GM21367 (cell line): ENCODE data around the gene SEC14L6.

Experiments used
- ATAC-seq: cut with Tn5 transposase; IDR thresholded peaks from one replicate; pipeline ENCODE4 v1.9.1; 2021; ENCODE audit not compliant: unreplicated experiment

SEC14L6 gene

DNA sequence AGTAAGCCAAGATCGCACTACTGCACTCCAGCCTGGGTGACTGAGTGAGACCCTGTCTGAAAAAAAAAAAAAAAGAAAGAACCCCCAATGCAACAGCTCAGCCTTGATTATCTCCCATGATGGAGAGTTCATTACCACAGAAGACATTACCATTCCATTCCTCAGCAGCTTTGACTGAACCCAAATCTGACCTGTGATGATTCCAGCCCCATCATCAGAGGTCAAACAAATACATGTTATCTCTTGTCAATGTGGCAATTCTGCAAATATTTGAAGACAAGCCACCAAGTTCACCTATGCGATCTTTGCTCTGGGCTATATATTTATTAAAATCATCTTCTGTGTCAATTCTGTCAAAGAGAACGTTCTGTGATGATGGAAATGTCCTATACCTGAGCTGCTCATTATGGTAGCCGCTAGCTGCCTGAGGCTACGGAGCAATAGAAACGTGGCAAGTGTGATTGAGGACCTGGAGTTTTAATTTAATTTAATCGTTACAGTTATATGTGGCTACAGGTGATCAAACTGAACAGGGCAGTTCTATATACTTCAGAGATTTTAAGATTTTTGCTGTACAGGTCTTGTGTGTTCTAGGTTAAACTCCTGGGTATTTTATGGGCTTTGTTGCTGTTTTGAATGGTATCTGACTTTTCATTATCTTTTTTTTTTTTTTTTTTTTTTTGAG, 48.9 kb downstream of the SEC14L6 start:
- ATAC-seq = no peak

DNA sequence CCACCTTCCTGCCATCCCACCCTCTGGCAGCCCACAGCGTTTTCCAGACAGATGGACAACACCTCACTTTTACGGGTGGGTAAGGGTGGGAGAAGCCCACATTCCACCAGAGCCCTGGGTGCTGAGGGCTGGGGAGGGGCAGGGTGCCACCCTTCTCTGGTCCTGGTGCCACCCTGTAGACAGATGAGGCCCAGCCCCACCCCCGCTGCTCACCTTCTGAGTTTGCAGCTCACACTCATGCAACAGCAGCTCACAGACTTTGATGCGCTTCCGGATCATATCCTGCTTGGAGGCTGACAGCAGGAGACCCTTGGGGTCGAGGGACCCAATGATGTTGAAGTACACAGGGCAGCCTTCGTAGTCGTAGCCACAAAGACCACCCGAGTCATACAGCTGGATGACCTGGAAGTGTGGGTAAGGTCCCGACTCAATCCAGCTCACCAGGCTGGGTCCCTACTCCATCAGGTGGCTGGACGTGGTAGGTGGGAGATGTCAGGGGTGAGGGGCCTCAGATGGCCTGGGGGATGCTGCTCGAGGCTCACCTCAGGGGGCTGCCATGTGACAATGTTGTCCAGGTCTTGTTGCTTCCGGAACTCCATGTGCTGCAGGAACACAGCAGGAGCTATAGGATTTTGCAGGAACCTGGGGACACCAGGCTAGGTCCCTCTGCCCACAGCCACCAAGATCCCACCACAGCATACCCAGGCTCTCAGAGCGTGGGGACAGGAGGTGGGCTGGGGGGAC, 51.3 kb downstream of the SEC14L6 start:
- ATAC-seq = no peak

DNA sequence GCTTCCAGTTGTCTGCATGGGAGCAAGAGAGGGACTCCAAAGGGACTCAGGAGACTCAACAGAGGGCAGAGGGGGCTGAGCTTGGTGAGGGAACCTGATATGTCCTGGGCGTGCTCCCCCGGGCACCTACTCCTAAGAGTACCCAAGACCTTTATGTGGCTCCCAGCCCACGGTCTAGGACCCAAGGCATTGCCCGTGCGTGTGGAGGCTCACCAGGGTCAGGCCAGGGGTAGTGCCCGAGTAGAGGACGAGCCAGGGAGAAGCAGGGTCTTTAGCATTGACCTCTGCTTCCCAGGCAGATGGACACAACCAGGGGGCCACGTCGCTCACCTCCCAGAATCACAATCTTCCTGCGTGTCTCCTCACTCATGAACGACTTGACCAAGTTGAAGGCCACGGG, 54.4 kb downstream of the SEC14L6 start:
- no peak for ATAC-seq

DNA sequence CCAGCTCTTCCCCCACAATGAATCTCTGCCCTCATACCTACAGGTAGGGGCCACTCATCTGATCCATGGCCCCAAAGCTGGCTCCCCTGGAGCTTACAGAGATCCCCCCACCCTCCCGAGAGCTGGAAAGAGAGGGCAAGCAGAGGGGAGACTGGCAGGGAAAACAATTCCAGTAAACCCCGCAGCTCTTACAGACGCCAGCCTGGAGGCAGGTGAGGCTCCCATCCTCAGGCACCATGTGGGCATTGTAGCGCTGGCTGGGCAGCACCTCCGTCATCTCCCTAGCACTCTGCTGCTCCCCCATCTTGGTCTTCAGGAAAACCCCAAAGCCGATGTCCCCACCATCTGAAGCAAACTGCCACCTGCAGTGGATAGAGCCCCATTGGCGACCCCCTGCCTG, 55.2 kb downstream of the SEC14L6 start:
- ATAC-seq = no peak

DNA sequence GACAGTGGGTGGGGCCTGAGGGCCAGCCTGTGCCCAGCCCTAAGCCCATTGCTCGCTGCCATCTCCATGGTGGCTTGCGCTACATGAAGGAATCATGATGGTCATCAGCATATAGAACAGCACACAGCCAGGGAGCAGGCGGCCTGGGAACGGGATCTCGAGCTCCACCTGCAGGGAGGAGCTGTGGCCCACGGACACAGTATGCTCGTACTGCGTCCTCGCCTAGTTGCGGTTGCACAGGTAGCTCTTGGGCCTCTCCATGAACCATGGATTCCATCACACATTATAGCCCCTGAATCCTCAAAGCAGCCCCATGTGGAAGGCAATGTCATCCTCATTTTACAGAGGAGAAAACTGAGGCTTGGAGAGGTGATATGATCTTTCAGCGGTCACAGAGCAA, 56.1 kb downstream of the SEC14L6 start:
- ATAC-seq = no peak

DNA sequence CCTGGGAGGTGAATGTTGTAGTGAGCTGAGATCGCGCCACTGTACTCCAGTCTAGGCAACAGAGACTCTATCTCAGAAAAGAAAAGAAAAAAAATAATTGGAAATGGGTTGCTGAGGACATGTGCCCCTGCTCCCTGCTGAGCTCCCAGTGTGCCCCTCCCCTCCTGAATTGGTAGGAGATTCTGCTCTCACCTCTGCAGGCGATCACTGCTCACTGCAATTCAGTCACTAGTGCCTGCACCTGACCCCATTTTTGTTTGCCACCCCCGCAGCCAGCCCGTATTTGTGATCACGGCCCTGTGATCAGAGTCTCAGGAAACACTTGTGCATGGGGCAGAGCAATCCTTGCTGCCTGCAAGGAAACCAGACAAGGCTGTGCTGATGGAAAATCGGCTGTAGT, 58.4 kb downstream of the SEC14L6 start:
- no peak for ATAC-seq

DNA sequence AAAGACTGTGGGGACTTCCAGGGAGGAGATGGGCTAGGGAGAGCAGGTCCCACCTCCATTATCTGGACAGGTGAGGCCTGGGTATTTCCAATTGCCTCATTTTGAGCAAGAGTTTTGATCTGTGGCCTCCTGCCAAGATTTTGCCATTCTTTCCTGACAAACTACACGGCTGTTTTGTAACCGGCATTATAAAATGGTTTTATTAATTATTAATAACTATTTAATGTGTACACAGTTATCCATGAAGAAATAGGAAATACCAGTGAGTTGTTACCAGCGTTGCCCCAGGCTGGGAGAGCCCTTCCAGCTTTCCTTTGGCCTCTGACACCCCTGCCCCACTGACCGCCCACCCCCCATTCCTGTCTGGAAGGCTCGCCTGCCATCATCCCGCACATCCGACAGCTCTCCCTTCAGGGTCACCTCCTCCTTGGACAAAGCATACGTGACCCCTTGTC, 59.9 kb downstream of the SEC14L6 start:
- no peak for ATAC-seq

DNA sequence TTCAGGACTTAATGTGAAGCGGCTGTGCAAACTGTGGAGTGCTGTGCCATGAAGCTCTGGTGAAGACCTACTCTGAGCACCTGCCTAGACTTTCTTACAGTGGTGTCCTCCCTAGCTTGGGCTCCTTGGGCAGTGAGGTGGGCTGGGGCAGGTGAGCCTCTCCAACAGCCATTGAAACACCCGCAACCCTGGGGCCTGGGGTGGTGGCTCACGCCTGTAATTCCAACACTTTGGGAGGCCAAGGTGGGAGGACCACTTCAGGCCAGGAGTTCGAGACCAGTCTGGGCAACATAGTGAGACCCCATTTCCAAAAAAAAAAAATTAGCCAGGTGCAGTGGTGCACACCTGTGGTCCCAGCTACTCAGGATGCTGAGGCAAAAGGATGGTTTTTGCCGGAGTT, 60.4 kb downstream of the SEC14L6 start:
- no peak for ATAC-seq

DNA sequence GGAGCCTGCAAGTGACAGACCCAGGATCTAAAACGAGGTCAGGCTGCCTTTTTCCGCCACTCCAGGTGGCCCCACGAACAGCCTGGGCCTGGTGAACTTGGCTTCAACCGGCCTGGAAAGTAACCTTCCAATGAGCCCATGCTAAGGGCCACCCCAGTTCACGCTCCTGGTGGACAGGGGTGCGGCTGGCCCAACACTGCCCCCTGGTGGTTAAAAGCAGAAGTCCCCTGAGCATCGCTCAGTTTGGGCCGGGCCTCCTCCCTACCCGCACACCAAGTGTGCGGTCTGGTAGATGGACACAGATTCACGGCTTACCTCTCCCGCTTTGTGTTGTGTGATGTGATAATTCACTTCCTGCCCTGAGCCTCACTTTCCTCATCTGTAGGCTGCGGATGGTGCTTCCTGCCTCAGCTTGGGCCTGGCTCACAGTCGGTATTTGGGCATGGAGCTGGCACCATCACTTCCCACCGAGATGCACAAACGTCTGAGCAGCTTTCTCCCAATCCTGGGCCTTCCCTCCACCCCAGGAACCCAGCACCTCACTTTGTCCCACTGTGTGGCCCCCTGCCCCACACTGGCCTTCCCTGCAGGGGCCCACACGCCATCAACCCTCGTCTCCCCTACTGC, 61.1 kb downstream of the SEC14L6 start:
- no peak for ATAC-seq

DNA sequence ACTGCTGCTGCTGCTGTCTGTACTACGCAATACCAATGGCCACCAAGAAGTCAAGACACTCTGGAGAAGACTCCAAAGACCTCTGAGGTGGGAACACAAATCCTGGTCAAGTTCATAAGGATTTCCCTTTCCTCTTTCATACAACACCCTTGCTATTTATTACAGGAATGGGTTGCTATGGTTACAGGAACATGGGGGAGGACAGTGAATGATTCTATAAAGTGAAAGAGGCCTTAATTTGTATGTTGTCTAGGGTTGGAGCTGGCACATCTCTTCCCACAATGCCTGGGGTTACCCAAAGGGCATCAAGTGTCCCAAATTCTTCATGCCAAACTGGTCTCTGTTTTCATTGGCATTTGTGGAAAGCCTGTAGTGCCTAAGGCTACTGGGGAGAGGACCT, 63.4 kb downstream of the SEC14L6 start:
- ATAC-seq = no peak

DNA sequence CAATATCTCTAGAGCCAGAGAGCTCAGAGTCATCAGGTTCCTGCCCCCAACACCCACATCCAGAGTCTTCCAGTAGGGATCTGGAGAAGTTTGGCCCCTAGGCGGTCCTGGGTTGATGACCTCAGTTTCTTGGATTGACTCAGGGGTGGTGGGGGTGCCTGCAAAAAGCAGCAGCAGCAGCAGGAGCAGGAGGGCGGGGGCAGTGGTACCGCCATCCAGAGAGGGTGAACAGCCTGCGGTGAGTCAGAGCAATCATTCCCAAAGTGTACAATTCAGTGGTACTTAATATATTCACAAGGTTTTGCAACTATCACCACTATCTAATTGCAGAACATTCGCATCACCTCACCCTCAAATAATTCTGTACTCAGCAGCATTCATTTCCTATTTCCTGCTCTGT, 64.8 kb downstream of the SEC14L6 start:
- no peak for ATAC-seq

DNA sequence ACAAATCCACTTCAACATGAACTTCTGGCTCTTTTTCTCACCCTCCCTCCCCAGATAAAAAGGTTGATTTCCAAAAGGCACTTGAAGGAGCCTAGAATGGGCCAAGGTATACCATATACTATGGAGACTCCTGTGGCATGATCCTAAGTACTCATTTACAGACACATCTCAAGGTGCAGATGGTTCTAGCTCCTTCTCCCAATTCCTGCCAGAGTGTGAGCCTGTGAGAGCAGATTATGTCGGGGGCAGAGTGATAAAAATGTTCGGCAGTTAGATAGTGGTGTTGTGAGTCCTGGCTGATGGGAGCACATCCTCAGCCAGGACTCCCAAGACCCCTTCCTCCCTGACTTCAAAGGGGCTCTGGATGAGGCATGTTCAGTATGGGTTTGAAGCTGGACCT, 66.6 kb downstream of the SEC14L6 start:
- no peak for ATAC-seq

DNA sequence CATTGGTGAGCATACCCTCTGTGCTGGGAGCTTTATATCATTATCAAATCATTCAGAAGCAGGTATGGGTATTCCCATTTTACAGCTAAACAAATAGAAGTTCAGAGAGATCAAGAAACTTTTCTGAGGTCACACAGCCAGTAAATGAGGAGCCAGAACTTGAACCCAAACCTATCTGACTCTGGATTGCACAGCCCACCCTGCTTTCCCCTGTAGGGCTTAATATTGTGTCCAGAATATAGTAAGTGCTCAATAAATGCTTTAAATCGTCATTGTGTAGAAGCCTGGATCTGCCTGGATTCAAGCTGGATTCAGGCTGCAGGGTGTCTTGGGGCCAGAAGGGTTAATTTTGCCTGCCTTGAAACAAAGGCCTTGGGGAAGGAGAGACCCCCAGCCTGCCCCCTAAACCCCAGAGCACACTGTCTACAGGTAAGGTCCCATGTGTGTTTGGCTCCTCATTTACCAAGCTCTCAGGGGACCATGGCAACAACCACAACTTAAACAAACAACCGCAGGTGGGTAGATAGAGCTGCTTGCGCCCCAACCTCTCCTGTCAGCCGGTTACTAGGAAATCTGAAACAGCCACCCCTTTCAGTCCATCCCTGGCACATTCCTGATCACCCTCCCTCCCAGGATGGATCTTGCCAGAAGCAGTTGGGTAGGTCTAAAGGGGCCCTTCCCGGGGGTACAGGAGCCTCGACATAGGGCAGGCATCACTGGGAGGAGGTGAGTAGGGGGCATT, 71.7 kb downstream of the SEC14L6 start:
- no peak for ATAC-seq

DNA sequence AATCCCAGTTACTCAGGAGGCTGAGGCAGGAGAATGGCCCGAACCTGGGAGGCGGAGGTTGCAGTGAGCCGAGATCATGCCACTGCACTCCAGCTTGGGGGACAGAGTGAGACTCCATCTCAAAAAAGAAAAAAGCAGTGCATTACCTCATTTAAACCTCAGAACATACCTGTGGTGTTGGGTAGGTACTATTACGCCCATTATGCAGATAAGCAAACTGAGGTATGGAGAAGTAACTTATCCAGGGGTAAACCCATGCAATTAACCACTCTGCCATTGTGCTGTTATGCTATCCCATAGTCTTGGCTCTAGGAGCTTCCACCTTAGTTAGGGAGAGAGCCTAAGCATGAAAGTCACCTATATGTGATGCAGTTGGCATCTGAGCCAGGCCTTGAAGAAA, 72.4 kb downstream of the SEC14L6 start:
- ATAC-seq = no peak

DNA sequence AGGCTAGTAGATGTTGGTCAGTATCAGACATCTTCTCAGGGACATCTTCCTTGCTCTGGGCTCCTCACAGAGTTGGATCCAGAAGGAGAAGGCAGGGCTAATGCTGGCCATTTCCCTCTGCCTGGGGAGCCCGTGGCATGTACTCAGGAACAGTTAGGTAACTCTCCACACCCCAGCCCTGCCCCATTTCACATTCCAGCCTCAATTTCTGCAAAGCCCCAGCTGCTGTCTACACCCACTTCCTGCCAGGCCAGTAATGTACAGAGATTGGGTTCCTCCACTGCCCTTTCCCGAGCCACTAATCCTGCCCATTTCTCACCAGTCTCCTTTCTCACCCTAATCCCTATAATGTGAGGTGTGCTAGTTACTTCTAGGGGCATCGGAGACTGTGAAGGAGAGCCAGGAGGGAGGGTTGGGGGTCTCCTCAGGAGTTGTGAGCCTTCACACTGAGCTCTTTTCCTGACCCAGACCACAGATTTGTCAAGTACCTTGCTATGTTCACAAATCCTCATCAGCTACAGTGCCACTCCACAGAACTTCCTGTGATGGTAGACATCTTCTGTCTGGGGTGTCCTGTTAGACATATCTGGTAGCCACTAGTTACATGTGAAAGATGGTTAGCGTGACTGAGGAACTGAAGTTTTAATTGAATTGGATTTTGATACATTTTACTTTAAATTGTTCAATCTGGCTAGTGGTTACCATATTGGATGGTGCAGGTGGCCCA, 73.4 kb downstream of the SEC14L6 start:
- no peak for ATAC-seq
